ENCODE measurements around the gene DDX53. TPM values are rescaled to one million over a fixed set of nuclear protein-coding genes. Genes with fewer than 3 reads are reported as not detected.

Gene DDX53
- total RNA-seq, 1 experiment from 2014 or later, result not detected

DNA sequence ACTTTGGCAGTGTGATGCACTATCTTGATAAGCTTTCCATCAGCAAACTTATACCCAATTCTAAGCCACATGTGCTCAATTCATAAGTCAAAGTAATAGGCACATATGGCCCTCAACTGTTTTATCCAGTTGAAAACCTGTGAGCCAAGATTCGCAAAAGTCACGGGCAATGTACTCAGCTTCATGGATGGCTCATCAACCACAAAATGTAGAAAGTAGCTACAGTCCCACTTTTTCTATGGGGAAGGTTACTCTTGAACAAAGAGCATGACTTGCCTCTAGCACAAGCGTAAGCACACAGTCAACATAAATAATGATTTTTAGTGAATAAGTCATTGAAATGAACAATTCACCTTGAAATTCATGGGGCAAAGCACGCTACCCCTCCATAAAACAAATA lies 25.1 kb upstream of the DDX53 start:
- H3K4me2 ChIP-seq, result no peak overlapping the region
- H2AFZ ChIP-seq, result no peak overlapping the region
- no peak overlapping the region for H3K27ac ChIP-seq
- BruUV-seq (replicated peaks), result no TSS peak
- no peaks in the 10 kb centered on the region for H3F3A ChIP-seq (ENCODE audit: insufficient read depth, low read depth)
- no peaks in the 10 kb centered on the region for H3K4me1 ChIP-seq (replicated peaks; ENCODE audit: insufficient read depth)
- intact Hi-C loops (cut with micrococcal nuclease; ENCODE audit: unreplicated experiment), result no loop called here
- H3K9me3 ChIP-seq (ENCODE audit: insufficient read depth, low read depth), result no peaks in the 10 kb centered on the region
- POLR2A ChIA-PET (ENCODE audit: unreplicated experiment), result no interaction called here
- TF ChIP-seq, protein P1, sequence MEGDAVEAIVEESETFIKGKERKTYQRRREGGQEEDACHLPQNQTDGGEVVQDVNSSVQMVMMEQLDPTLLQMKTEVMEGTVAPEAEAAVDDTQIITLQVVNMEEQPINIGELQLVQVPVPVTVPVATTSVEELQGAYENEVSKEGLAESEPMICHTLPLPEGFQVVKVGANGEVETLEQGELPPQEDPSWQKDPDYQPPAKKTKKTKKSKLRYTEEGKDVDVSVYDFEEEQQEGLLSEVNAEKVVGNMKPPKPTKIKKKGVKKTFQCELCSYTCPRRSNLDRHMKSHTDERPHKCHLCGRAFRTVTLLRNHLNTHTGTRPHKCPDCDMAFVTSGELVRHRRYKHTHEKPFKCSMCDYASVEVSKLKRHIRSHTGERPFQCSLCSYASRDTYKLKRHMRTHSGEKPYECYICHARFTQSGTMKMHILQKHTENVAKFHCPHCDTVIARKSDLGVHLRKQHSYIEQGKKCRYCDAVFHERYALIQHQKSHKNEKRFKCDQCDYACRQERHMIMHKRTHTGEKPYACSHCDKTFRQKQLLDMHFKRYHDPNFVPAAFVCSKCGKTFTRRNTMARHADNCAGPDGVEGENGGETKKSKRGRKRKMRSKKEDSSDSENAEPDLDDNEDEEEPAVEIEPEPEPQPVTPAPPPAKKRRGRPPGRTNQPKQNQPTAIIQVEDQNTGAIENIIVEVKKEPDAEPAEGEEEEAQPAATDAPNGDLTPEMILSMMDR (conservative IDR thresholded peaks at IDR 0.05), result no peak
- no peak for TF ChIP-seq EZH2 (IDR thresholded peaks at IDR 0.05; ENCODE audit: low read depth)
- H4K20me1 ChIP-seq (ENCODE audit: insufficient read depth), result no peaks in the 10 kb centered on the region
- H3K36me3 ChIP-seq (ENCODE audit: low read depth), result no peaks in the 10 kb centered on the region
- H3K27me3 ChIP-seq (ENCODE audit: insufficient read depth, low read depth), result no peaks in the 10 kb centered on the region
- CTCF ChIA-PET, result no interaction called here
- no peak for DNase-seq
- H3K79me2 ChIP-seq (ENCODE audit: low read depth), result no peaks in the 10 kb centered on the region
- no peaks in the 10 kb centered on the region for H3K9me2 ChIP-seq (ENCODE audit: insufficient read depth)
- H3K4me3 ChIP-seq, result no peak overlapping the region

DNA sequence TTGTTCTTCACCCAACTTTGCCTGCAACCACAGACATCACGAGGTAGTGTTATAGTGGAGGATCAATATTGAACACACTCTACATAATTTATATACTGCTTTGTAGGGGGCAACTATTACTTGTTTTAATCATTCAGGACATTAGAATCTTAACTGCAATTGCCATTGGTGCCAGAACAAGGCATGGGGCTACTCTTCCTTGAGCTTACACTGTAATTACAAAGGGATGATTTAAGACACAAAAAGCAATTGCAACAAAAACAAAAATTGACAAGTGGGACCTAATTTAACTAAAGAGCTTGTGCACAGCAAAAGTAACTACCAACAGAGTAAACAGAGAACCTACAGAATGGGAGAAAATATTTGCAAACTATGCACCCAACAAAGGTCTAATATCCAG lies 24.0 kb upstream of the DDX53 start:
- Histone ChIP-seq H3K9me3 (ENCODE audit: insufficient read depth, low read depth) (no peaks in the 10 kb centered on the region), H4K20me1 (ENCODE audit: insufficient read depth) (no peaks in the 10 kb centered on the region), H3K79me2 (ENCODE audit: low read depth) (no peaks in the 10 kb centered on the region), H3K27me3 (ENCODE audit: insufficient read depth, low read depth) (no peaks in the 10 kb centered on the region), H3K4me1 (replicated peaks; ENCODE audit: insufficient read depth) (no peaks in the 10 kb centered on the region), H3F3A (ENCODE audit: insufficient read depth, low read depth) (no peaks in the 10 kb centered on the region), H3K36me3 (ENCODE audit: low read depth) (no peaks in the 10 kb centered on the region), H3K27ac (no peak overlapping the region), H2AFZ (no peak overlapping the region), H3K4me3 (no peak overlapping the region), H3K9me2 (ENCODE audit: insufficient read depth) (no peaks in the 10 kb centered on the region), H3K4me2 (no peak overlapping the region)
- ChIA-PET POLR2A (ENCODE audit: unreplicated experiment) (no interaction called here), CTCF (no interaction called here)
- no peak for DNase-seq
- intact Hi-C loops (cut with micrococcal nuclease; ENCODE audit: unreplicated experiment), result no loop called here
- no TSS peak for BruUV-seq (replicated peaks)
- TF ChIP-seq, protein P1 (conservative IDR thresholded peaks at IDR 0.05), result no peak
- no peak for TF ChIP-seq EZH2 (IDR thresholded peaks at IDR 0.05; ENCODE audit: low read depth)

DNA sequence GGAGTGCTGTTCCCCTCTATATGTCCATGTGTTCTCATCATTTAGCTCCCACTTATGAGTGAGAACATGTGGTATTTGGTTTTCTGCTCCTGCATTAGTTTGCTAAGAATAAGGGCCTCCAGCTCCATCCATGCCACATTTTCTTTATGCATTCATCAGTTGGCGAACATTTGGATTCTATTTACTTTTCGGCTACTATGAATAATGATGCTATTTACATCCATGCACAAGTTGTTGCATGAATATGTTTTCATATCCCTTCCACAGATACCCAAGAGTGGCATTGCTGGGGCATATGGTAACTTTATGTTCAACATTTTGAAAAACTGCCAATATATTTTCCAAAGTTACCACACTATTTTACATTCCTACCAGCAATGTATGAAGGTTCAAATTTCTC lies 13.8 kb upstream of the DDX53 start:
- ChIA-PET CTCF (no interaction called here), POLR2A (ENCODE audit: unreplicated experiment) (no interaction called here)
- no peak overlapping the region for H3K4me3 ChIP-seq
- H3K36me3 ChIP-seq (ENCODE audit: low read depth), result no peaks in the 10 kb centered on the region
- no peaks in the 10 kb centered on the region for H3K9me3 ChIP-seq (ENCODE audit: insufficient read depth, low read depth)
- BruUV-seq (replicated peaks), result no TSS peak
- DNase-seq, result no peak
- no peaks in the 10 kb centered on the region for H3K9me2 ChIP-seq (ENCODE audit: insufficient read depth)
- intact Hi-C loops (cut with micrococcal nuclease; ENCODE audit: unreplicated experiment), result no loop called here
- H3K27me3 ChIP-seq (ENCODE audit: insufficient read depth, low read depth), result no peaks in the 10 kb centered on the region
- no peaks in the 10 kb centered on the region for H4K20me1 ChIP-seq (ENCODE audit: insufficient read depth)
- no peak overlapping the region for H3K4me2 ChIP-seq
- H3K27ac ChIP-seq, result no peak overlapping the region
- no peaks in the 10 kb centered on the region for H3K79me2 ChIP-seq (ENCODE audit: low read depth)
- no peak for TF ChIP-seq EZH2 (IDR thresholded peaks at IDR 0.05; ENCODE audit: low read depth)
- TF ChIP-seq, protein P1 (conservative IDR thresholded peaks at IDR 0.05), result no peak
- H2AFZ ChIP-seq, result no peak overlapping the region
- no peaks in the 10 kb centered on the region for H3K4me1 ChIP-seq (replicated peaks; ENCODE audit: insufficient read depth)
- H3F3A ChIP-seq (ENCODE audit: insufficient read depth, low read depth), result no peaks in the 10 kb centered on the region
